Right renal cortex interstitium (tissue), 3 donors: ENCODE results near the gene PPP1R10. TPM values are rescaled to one million over a fixed set of nuclear protein-coding genes. Genes with fewer than 3 reads are reported as not detected.
"Not testable (repeated sequence)": the region's sequence is repeated elsewhere in the genome, so short reads cannot be mapped to it uniquely, and the experiment has no call there.

ENCODE experiments used
- DNase-seq, 3 donors: peaks; one replicate each; pipeline ENCODE4 v3.0.0-alpha.2; 2013; ENCODE audit warnings: low read depth in 3 of 3, low spot score in 2 of 3
- polyA plus RNA-seq, 3 donors: library from polyadenylated mRNA; unstranded; fragments of 120-200 nt; gene quantifications; one replicate each; pipeline ENCODE4 v1.2.1, GENCODE V29; 2013; ENCODE audit not compliant: insufficient read length in 3 of 3

The PPP1R10 gene
- polyA plus RNA-seq, result 10 to 100 TPM; 48.0 to 51.6 (median 48.1) TPM

GRCh38 chr6:30616811-30617564, at the start of gene PPP1R10:
PPP1R10 (minus strand) TSS chr6:30617243; CDS start chr6:30609944, 7,299 bp downstream.
- DNase-seq, result peak in 2 of 3 donors; percentile 100

GRCh38 chr6:30666300-30666699, 49.3 kb upstream of the PPP1R10 start:
- DNase-seq, result not testable (repeated sequence)

GRCh38 chr6:30664994-30665767, 48.1 kb upstream of the PPP1R10 start:
- no peak for DNase-seq

GRCh38 chr6:30657922-30658321, 40.9 kb upstream of the PPP1R10 start:
- DNase-seq, result not testable (repeated sequence)

GRCh38 chr6:30657454-30657853, 40.4 kb upstream of the PPP1R10 start:
- DNase-seq, result no peak

- no peak for DNase-seq
These were observed 39.5 kb upstream of the PPP1R10 start for GRCh38 chr6:30656513-30656912.

GRCh38 chr6:30655743-30656094, 38.7 kb upstream of the PPP1R10 start:
- no peak for DNase-seq

- no peak for DNase-seq
These were observed 38.0 kb upstream of the PPP1R10 start for GRCh38 chr6:30654798-30655742.

GRCh38 chr6:30651143-30651542, 34.1 kb upstream of the PPP1R10 start:
- no peak for DNase-seq

- peak; percentile 53 to 69 (median 62) for DNase-seq
These were observed 30.4 kb upstream of the PPP1R10 start for GRCh38 chr6:30647242-30648116.

- DNase-seq, result peak; percentile 65 to 74 (median 73)
These were observed 29.6 kb upstream of the PPP1R10 start, which contains the start of gene C6orf136 for GRCh38 chr6:30646450-30647241. C6orf136 (plus strand) TSS chr6:30647133; CDS start chr6:30647232, 99 bp downstream.

GRCh38 chr6:30645989-30646388, 28.9 kb upstream of the PPP1R10 start:
- no peak for DNase-seq

GRCh38 chr6:30644769-30645168, 27.7 kb upstream of the PPP1R10 start:
- no peak for DNase-seq

GRCh38 chr6:30643656-30644055, 26.6 kb upstream of the PPP1R10 start:
- DNase-seq, result no peak

- DNase-seq, result no peak
These were observed 24.0 kb upstream of the PPP1R10 start for GRCh38 chr6:30641048-30641447.

GRCh38 chr6:30640481-30640880, 23.4 kb upstream of the PPP1R10 start:
- no peak for DNase-seq

GRCh38 chr6:30635834-30636233, 18.8 kb upstream of the PPP1R10 start:
- no peak for DNase-seq

- DNase-seq, result no peak
These were observed 9.7 kb upstream of the PPP1R10 start, which contains the start of gene ATAT1 for GRCh38 chr6:30626484-30627366. ATAT1 (plus strand) TSS chr6:30626874.
